Mesenchymal stem cell (in vitro differentiated cells and primary cell): ENCODE data around the gene BEAN1.

Source experiments
- DNase-seq: peaks from one replicate; pipeline ENCODE4 v3.0.0-alpha.2; 2013
- H2AFZ ChIP-seq: one replicate; pipeline ENCODE4 v1.6.1; 2013; ENCODE audit warnings: low read depth, mild to moderate bottlenecking, control low read depth, inconsistent platforms, low read length, moderate library complexity
- H2AK5ac ChIP-seq: 2 replicates; pipeline ENCODE4 v1.6.1; 2013; ENCODE audit warnings: low read length, moderate library complexity, mild to moderate bottlenecking, inconsistent platforms; ENCODE audit not compliant: severe bottlenecking
- H2BK120ac ChIP-seq: one replicate; pipeline ENCODE4 v1.6.1; 2013; ENCODE audit warnings: low read depth, mild to moderate bottlenecking, inconsistent platforms, low read length, moderate library complexity
- H2BK12ac ChIP-seq, 2 experiments: one replicate each; pipeline ENCODE4 v1.6.1; 2013; ENCODE audit warnings: inconsistent platforms in 2 of 2, low read length in 2 of 2, mild to moderate bottlenecking in 2 of 2, moderate library complexity in 2 of 2, control low read depth in 1 of 2
- H2BK15ac ChIP-seq: one replicate; pipeline ENCODE4 v1.6.1; 2013; ENCODE audit warnings: mild to moderate bottlenecking, low read depth, inconsistent platforms; ENCODE audit not compliant: poor library complexity, severe bottlenecking
- H2BK5ac ChIP-seq: 2 replicates; pipeline ENCODE4 v1.6.1; 2013; ENCODE audit warnings: low read depth, mild to moderate bottlenecking, low read length, control low read depth, inconsistent platforms; ENCODE audit not compliant: poor library complexity, severe bottlenecking
- H3K14ac ChIP-seq, 2 experiments: one replicate each; pipeline ENCODE4 v1.6.1; 2013; ENCODE audit warnings: inconsistent platforms in 2 of 2, low read length in 2 of 2, control low read depth in 1 of 2, mild to moderate bottlenecking in 1 of 2, moderate library complexity in 1 of 2
- H3K18ac ChIP-seq, 2 experiments: one replicate each; pipeline ENCODE4 v1.6.1; 2013; ENCODE audit warnings: inconsistent platforms in 2 of 2, low read length in 2 of 2, control low read depth in 1 of 2, low read depth in 1 of 2, mild to moderate bottlenecking in 1 of 2
- H3K23ac ChIP-seq, 2 experiments: one replicate each; pipeline ENCODE4 v1.6.1; 2013; ENCODE audit warnings: inconsistent platforms in 2 of 2, low read length in 2 of 2, mild to moderate bottlenecking in 2 of 2, moderate library complexity in 2 of 2, control low read depth in 1 of 2
- H3K27ac ChIP-seq: 2 replicates; pipeline ENCODE4 v1.5.1; 2013; ENCODE audit warnings: mild to moderate bottlenecking, moderate library complexity, low read length, control low read depth, inconsistent platforms; ENCODE audit not compliant: poor library complexity, severe bottlenecking
- H3K27me3 ChIP-seq, 2 experiments: 2 replicates each; pipeline versions ENCODE4 v1.6.1 to v1.7.0; 2013; ENCODE audit warnings: low read length in 2 of 2, mild to moderate bottlenecking in 2 of 2, moderate library complexity in 2 of 2, control low read depth in 1 of 2, inconsistent platforms in 1 of 2; ENCODE audit not compliant: control insufficient read depth in 1 of 2, insufficient read depth in 1 of 2
- H3K36me3 ChIP-seq, 2 experiments: 2 replicates each; pipeline versions ENCODE4 v1.6.1 to v1.7.0; 2013; ENCODE audit warnings: low read length in 2 of 2, control low read depth in 1 of 2, inconsistent platforms in 1 of 2, low read depth in 1 of 2, mild to moderate bottlenecking in 1 of 2; ENCODE audit not compliant: insufficient read depth in 2 of 2, control insufficient read depth in 1 of 2
- H3K4ac ChIP-seq, 2 experiments: one replicate each; pipeline ENCODE4 v1.6.1; 2013; ENCODE audit warnings: inconsistent platforms in 2 of 2, low read length in 2 of 2, mild to moderate bottlenecking in 2 of 2, moderate library complexity in 2 of 2, control low read depth in 1 of 2, low read depth in 1 of 2
- H3K4me1 ChIP-seq: 2 replicates; pipeline ENCODE4 v1.6.1; 2013; ENCODE audit warnings: low read depth, low read length, control low read depth; ENCODE audit not compliant: control insufficient read depth, insufficient read depth
- H3K4me2 ChIP-seq: 2 replicates; pipeline ENCODE4 v1.6.1; 2013; ENCODE audit warnings: low read length, mild to moderate bottlenecking, inconsistent platforms; ENCODE audit not compliant: poor library complexity, severe bottlenecking
- H3K4me3 ChIP-seq, 2 experiments: 2 replicates each; pipeline versions ENCODE4 v1.5.1 to v1.7.0; 2013; ENCODE audit warnings: low read length in 2 of 2, mild to moderate bottlenecking in 2 of 2, control low read depth in 1 of 2, low read depth in 1 of 2; ENCODE audit not compliant: insufficient read depth in 1 of 2
- H3K79me1 ChIP-seq: replicated peaks from 2 replicates; pipeline ENCODE4 v1.6.1; 2013; ENCODE audit warnings: mild to moderate bottlenecking, control low read depth, low read length, inconsistent platforms; ENCODE audit not compliant: poor library complexity, severe bottlenecking
- H3K9ac ChIP-seq: 2 replicates; pipeline ENCODE4 v1.7.0; 2013; ENCODE audit warnings: mild to moderate bottlenecking, low read length, moderate library complexity
- H3K9me3 ChIP-seq: 2 replicates; pipeline ENCODE4 v1.7.0; 2013; ENCODE audit warnings: mild to moderate bottlenecking, low read length; ENCODE audit not compliant: control insufficient read depth
- H4K8ac ChIP-seq: one replicate; pipeline ENCODE4 v1.6.1; 2013; ENCODE audit warnings: inconsistent platforms, mild to moderate bottlenecking, low read length, moderate library complexity
- H4K91ac ChIP-seq: one replicate; pipeline ENCODE4 v1.6.1; 2013; ENCODE audit warnings: mild to moderate bottlenecking, low read length, inconsistent platforms
- WGBS: methylation state at CpG from one replicate; pipeline ENCODE4 v1.1.7; 2013; ENCODE audit warnings: mixed read lengths; 5-methylcytosine and 5-hydroxymethylcytosine counted together

Gene BEAN1

GRCh38 chr16:66489818-66490217, 62.7 kb downstream of the BEAN1 start:
- H3K14ac ChIP-seq: no peak overlapping the region
- 91% methylated on average over 4 of the region's 5 CpGs for WGBS
- DNase-seq: no peak
- no peak overlapping the region for H3K4ac ChIP-seq
- no peak overlapping the region for H4K8ac ChIP-seq
- no peak overlapping the region for H2BK12ac ChIP-seq
- peak overlapping the region; percentile 13 for H2AK5ac ChIP-seq
- no peak overlapping the region for H2BK15ac ChIP-seq
- no peak overlapping the region for H2BK120ac ChIP-seq
- no peak overlapping the region for H2AFZ ChIP-seq
- H2BK5ac ChIP-seq: no peak overlapping the region
- no peak overlapping the region for H3K9ac ChIP-seq
- no peak overlapping the region for H3K4me2 ChIP-seq
- peaks cover 31% of the 10 kb centered on the region for H3K4me1 ChIP-seq
- no peak overlapping the region for H3K23ac ChIP-seq
- no peak overlapping the region for H4K91ac ChIP-seq
- no peaks in the 10 kb centered on the region for H3K9me3 ChIP-seq
- no peaks in the 10 kb centered on the region for H3K27me3 ChIP-seq
- H3K79me1 ChIP-seq: no peaks in the 10 kb centered on the region
- H3K18ac ChIP-seq: no peak overlapping the region
- H3K4me3 ChIP-seq: no peak overlapping the region
- H3K27ac ChIP-seq: no peak overlapping the region
- H3K36me3 ChIP-seq: peaks cover 0 to 22% of the 10 kb centered on the region in 2 experiments

GRCh38 chr16:66490774-66491715, 64.0 kb downstream of the BEAN1 start:
- Histone ChIP-seq H2AFZ (no peak overlapping the region), H3K14ac (no peak overlapping the region), H3K9me3 (no peaks in the 10 kb centered on the region), H2AK5ac (no peak overlapping the region), H2BK12ac (no peak overlapping the region), H3K27me3 (no peaks in the 10 kb centered on the region), H3K4ac (no peak overlapping the region), H2BK15ac (no peak overlapping the region), H2BK5ac (no peak overlapping the region), H4K8ac (no peak overlapping the region), H4K91ac (peak overlapping the region; percentile 37), H3K18ac (no peak overlapping the region), H3K4me3 (no peak overlapping the region), H3K36me3 (peaks cover 0 to 28% of the 10 kb centered on the region in 2 experiments), H3K27ac (no peak overlapping the region), H3K23ac (no peak overlapping the region), H3K9ac (no peak overlapping the region), H3K4me2 (no peak overlapping the region), H2BK120ac (no peak overlapping the region), H3K79me1 (no peaks in the 10 kb centered on the region), H3K4me1 (peaks cover 27% of the 10 kb centered on the region)
- DNase-seq: no peak
- 94% methylated on average over 7 of the region's 8 CpGs for WGBS

GRCh38 chr16:66491716-66492064, 64.6 kb downstream of the BEAN1 start:
- WGBS: 84% methylated on average over 7 of the region's 7 CpGs

DNA sequence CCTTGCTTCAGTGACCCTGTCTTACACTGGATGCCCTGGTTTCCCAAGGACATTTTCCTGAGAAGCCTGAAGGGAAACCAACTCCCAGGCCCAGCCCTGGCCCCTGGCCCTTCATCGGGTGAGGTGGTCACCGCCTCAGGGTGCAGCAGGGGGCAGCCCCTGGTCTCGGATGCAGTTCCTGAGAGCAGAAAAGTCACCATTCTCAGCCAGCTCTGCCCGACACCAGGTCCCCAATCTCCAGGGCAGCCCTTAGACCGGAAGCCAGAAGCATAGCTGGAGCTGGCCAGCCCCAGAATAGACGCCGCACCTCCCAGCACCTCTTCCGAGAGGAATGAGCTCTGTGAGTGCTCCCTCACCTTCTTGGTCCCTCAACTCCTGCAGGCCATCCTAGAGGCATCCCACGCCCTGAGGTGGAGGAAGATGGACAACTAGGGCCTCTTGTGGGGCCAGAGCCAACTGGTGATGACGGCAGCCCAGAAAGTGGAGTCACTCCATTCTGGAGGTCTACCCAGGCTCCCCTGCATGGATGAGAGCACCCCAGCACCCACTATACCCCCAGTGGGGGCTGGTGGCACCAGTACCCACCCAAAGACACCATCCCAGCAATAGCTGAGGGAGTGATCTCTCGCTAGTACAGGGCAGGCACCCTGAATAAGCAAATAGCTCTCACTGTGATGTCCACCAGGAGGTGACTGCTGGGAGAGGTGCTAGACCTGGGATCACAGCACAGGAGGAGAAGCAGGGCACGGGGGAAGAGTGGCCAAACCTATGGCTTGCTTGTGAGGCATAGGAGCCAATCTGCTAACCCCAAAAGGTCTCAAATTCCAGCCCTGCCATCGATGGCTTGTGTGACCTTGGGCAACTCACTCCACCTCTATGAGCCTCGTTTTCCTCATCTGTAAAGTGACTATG, 66.7 kb downstream of the BEAN1 start:
- Histone ChIP-seq H2AFZ (no peak overlapping the region), H3K23ac (no peak overlapping the region), H4K8ac (no peak overlapping the region), H3K4ac (no peak overlapping the region), H4K91ac (no peak overlapping the region), H3K4me1 (peaks cover 8% of the 10 kb centered on the region), H3K79me1 (no peaks in the 10 kb centered on the region), H3K14ac (no peak overlapping the region), H3K4me3 (no peak overlapping the region), H2BK120ac (no peak overlapping the region), H3K27me3 (no peaks in the 10 kb centered on the region), H2BK12ac (no peak overlapping the region), H3K4me2 (no peak overlapping the region), H3K27ac (no peak overlapping the region), H3K36me3 (peaks cover 0 to 28% of the 10 kb centered on the region in 2 experiments), H3K18ac (no peak overlapping the region), H2AK5ac (no peak overlapping the region), H3K9ac (no peak overlapping the region), H3K9me3 (no peaks in the 10 kb centered on the region), H2BK5ac (no peak overlapping the region), H2BK15ac (no peak overlapping the region)
- no peak for DNase-seq
- WGBS: 85% methylated on average over 13 of the region's 14 CpGs

More at GRCh38 chr16:66491716-66492064, 64.6 kb downstream of the BEAN1 start:
- Histone ChIP-seq H3K18ac (no peak overlapping the region), H3K23ac (no peak overlapping the region), H3K4me1 (peaks cover 22% of the 10 kb centered on the region), H2BK5ac (no peak overlapping the region), H3K27ac (no peak overlapping the region), H4K91ac (no peak overlapping the region), H4K8ac (no peak overlapping the region), H2BK120ac (no peak overlapping the region), H3K79me1 (no peaks in the 10 kb centered on the region), H2BK12ac (no peak overlapping the region), H3K9me3 (no peaks in the 10 kb centered on the region), H2BK15ac (no peak overlapping the region), H3K9ac (no peak overlapping the region), H3K4me3 (no peak overlapping the region), H2AFZ (no peak overlapping the region), H3K4me2 (no peak overlapping the region), H3K14ac (no peak overlapping the region), H2AK5ac (no peak overlapping the region), H3K4ac (no peak overlapping the region), H3K27me3 (no peaks in the 10 kb centered on the region), H3K36me3 (peaks cover 0 to 28% of the 10 kb centered on the region in 2 experiments)
- DNase-seq: no peak
